Measurements from ENCODE around the gene CEPT1. TPM values are rescaled to one million over a fixed set of nuclear protein-coding genes. Genes with fewer than 3 reads are reported as not detected.

The CEPT1 gene
- total RNA-seq, 4 donors from 2014 or later, result 23.1 to 30.4 (median 28.4) TPM

DNA sequence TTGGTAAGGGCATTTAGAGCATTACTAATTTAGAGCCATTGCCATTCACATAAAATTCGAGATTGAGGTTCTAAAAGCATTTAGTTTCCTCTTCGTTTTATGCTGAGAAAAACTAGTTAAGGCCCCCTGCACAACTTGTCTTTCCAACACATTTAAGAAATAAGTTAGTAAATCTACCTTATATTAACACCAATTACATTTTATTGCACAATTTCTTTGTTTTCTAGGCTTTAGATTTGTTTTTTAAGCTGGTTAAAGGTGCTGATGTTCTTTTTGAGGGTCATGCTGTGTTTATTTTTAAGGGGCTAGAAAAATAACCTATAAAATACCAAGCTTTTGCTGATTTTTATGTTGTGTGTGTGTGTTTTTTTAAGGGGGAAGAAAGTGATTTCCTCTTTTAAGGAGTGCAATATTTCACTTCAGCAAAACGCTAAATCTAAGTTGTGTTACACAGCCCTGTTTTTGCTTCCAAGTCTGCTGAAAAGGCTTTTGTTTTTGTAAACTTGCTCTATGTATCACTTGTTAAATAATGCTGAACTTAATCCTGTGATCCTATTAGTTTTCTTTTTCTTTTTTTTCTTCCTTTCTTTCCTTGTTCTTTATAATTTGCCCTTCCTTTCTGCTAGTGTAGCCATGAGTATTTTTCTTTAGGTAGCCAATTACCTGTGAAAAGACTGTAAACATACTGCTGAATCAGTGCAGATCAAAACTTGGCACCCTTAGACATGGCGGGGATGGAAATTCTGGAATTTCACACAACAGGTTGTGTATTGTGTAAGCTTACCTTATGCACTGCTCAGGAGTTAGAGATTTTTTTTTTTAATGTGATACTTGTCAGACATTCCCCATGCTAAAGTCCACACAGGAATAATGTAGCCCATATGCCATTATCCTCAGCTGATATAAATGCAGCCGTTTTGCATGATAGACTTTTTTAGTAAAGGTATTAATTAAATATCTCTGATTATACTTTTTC is 1.5 kb downstream of the CEPT1 start:
- Histone ChIP-seq H3K27me3 (no peaks in the 10 kb centered on the region), H3K4me1 (peaks cover 0 to 49% (median 16%) of the 10 kb centered on the region in 3 donors), H3K4me3 (peak overlapping the region; percentile 81 to 86), H3K36me3 (peaks cover 0 to 18% of the 10 kb centered on the region in 2 donors), H3K9me3 (no peaks in the 10 kb centered on the region), H3K27ac (no peak overlapping the region)
- 36 to 46% methylated on average over 5 of the region's 5 CpGs for WGBS, 2 donors (ENCODE audit: low coverage in 1 of 2)
- TF ChIP-seq POLR2AphosphoS5 (IDR thresholded peaks at IDR 0.05), result no peak
- no peak for TF ChIP-seq EP300 (IDR thresholded peaks at IDR 0.05)
- TF ChIP-seq, protein P1, sequence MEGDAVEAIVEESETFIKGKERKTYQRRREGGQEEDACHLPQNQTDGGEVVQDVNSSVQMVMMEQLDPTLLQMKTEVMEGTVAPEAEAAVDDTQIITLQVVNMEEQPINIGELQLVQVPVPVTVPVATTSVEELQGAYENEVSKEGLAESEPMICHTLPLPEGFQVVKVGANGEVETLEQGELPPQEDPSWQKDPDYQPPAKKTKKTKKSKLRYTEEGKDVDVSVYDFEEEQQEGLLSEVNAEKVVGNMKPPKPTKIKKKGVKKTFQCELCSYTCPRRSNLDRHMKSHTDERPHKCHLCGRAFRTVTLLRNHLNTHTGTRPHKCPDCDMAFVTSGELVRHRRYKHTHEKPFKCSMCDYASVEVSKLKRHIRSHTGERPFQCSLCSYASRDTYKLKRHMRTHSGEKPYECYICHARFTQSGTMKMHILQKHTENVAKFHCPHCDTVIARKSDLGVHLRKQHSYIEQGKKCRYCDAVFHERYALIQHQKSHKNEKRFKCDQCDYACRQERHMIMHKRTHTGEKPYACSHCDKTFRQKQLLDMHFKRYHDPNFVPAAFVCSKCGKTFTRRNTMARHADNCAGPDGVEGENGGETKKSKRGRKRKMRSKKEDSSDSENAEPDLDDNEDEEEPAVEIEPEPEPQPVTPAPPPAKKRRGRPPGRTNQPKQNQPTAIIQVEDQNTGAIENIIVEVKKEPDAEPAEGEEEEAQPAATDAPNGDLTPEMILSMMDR (IDR thresholded peaks at IDR 0.05), result no peak
- no peak for TF ChIP-seq POLR2A (IDR thresholded peaks at IDR 0.05)
- ATAC-seq, result no peak

DNA sequence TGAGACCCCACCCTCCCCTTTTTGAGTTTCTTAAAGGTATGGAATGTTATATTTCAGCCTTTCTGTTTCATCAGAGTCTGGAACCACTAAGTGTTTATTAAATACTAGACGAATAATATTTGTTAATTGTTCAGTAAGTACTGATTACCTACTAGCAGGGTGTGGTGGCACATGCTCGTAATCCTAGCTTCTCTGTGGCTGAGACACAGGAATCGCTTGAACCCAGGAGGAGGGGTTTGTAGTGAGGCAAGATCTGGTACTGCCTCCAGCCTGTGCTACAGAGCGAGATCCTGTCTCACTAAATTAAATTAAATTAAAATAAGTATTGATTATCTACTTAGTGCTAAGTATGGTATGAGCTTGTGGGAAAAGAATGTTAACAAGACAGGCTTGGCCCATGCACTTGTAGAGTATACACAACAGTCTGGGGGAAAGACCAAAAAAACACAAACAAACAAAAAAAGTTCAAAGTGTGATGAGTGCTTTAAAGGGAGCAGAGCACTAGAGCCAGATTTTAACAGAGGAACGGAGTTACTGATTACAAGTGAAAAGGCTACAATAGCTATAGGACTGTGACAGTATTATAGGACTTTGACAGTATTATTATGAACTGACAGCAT is 2.4 kb downstream of the CEPT1 start:
- 55 to 56% methylated on average over 3 to 5 of the region's 5 CpGs for WGBS, 2 donors (ENCODE audit: low coverage in 1 of 2)
- Histone ChIP-seq H3K4me1 (peaks cover 0 to 52% (median 16%) of the 10 kb centered on the region in 3 donors), H3K9me3 (no peaks in the 10 kb centered on the region), H3K27ac (no peak overlapping the region), H3K4me3 (no peak overlapping the region), H3K36me3 (peaks cover 0 to 10% of the 10 kb centered on the region in 2 donors), H3K27me3 (no peaks in the 10 kb centered on the region)
- TF ChIP-seq, protein P1 (IDR thresholded peaks at IDR 0.05), result no peak
- no peak for TF ChIP-seq POLR2A (IDR thresholded peaks at IDR 0.05)
- no peak for TF ChIP-seq EP300 (IDR thresholded peaks at IDR 0.05)
- no peak for TF ChIP-seq POLR2AphosphoS5 (IDR thresholded peaks at IDR 0.05)
- ATAC-seq, result no peak

GRCh38 chr1:111145542-111145941 is 5.5 kb downstream of the CEPT1 start:
- Histone ChIP-seq H3K27ac (no peak overlapping the region), H3K27me3 (no peaks in the 10 kb centered on the region), H3K9me3 (no peaks in the 10 kb centered on the region), H3K36me3 (peaks cover 0 to 37% of the 10 kb centered on the region in 2 donors), H3K4me3 (no peak overlapping the region), H3K4me1 (peaks cover 0 to 35% (median 12%) of the 10 kb centered on the region in 3 donors)
- 80% methylated on average over 1 of the region's 2 CpGs; no CpG with 5 or more reads in 1 of the 2 donors for WGBS, 2 donors (ENCODE audit: low coverage in 1 of 2)
- TF ChIP-seq, protein P1 (IDR thresholded peaks at IDR 0.05), result no peak
- TF ChIP-seq POLR2A (IDR thresholded peaks at IDR 0.05) (no peak), POLR2AphosphoS5 (IDR thresholded peaks at IDR 0.05) (no peak), EP300 (IDR thresholded peaks at IDR 0.05) (no peak)
- ATAC-seq, result no peak

- H3K27ac ChIP-seq, result no peak overlapping the region
- H3K4me3 ChIP-seq, result no peak overlapping the region
- peaks cover 0 to 29% (median 7%) of the 10 kb centered on the region in 3 donors for H3K4me1 ChIP-seq
- ATAC-seq, result no peak
- H3K9me3 ChIP-seq, result no peaks in the 10 kb centered on the region
- peaks cover 0 to 43% of the 10 kb centered on the region in 2 donors for H3K36me3 ChIP-seq
- no peak for TF ChIP-seq EP300 (IDR thresholded peaks at IDR 0.05)
- TF ChIP-seq POLR2AphosphoS5 (IDR thresholded peaks at IDR 0.05), result no peak
- TF ChIP-seq POLR2A (IDR thresholded peaks at IDR 0.05), result no peak
- TF ChIP-seq, protein P1 (IDR thresholded peaks at IDR 0.05), result no peak
- no peaks in the 10 kb centered on the region for H3K27me3 ChIP-seq
These were observed 6.1 kb downstream of the CEPT1 start for GRCh38 chr1:111145963-111146768.

Data from gastroesophageal sphincter (tissue), 4 donors.